Stomach (tissue), 9 donors: Measurements from ENCODE around the gene MYDGF. TPM values are rescaled to one million over a fixed set of nuclear protein-coding genes. Genes with fewer than 3 reads are reported as not detected.

Source experiments
- DNase-seq, 2 donors: peaks; one replicate each; pipeline versions ENCODE4 v3.0.0 to v3.0.0-alpha.2; 2013 to 2019
- H3K27ac ChIP-seq, 5 donors: fragments of 200-600 bp in 4 of 5; sonication (generic) in 4 of 5; one replicate each; pipeline ENCODE4 v1.5.1; 2013 to 2019; ENCODE audit warnings: mild to moderate bottlenecking in 1 of 5, moderate library complexity in 1 of 5
- H3K27me3 ChIP-seq, 3 donors: fragments of 200-600 bp; sonication (generic); one replicate each; pipeline ENCODE4 v1.5.1; 2017 to 2019; ENCODE audit warnings: mixed run types in 1 of 3
- H3K36me3 ChIP-seq, 4 donors: fragments of 200-600 bp; sonication (generic); 1 replicate in 3 of 4; 2 replicates in 1 of 4; pipeline ENCODE4 v1.5.1; 2016 to 2019
- H3K4me1 ChIP-seq, 4 donors: fragments of 200-600 bp; sonication (generic); one replicate each; pipeline ENCODE4 v1.5.1; 2016 to 2019
- H3K4me3 ChIP-seq, 4 donors: fragments of 200-600 bp; sonication (generic) in 3 of 4; one replicate each; pipeline ENCODE4 v1.5.1; 2016 to 2019; ENCODE audit warnings: mild to moderate bottlenecking in 1 of 4
- H3K9me3 ChIP-seq, 4 donors: fragments of 200-600 bp; sonication (generic); one replicate each; pipeline ENCODE4 v1.5.1; 2016 to 2019
- EP300 ChIP-seq: sonication (generic); formaldehyde crosslinking; IDR thresholded peaks from one replicate; pipeline ENCODE4 v1.6.1; 2017; ENCODE audit warnings: antibody characterized with exemption
- POLR2A ChIP-seq, 4 donors: fragments of 450-650 bp; IDR thresholded peaks; one replicate each; pipeline ENCODE4 v1.6.1; 2016; ENCODE audit warnings: antibody characterized with exemption in 4 of 4, control low read depth in 2 of 4, mild to moderate bottlenecking in 1 of 4, moderate library complexity in 1 of 4
- POLR2AphosphoS5 ChIP-seq, 3 donors: sonication (generic); formaldehyde crosslinking; IDR thresholded peaks; one replicate each; pipeline ENCODE4 v1.6.1; 2016; ENCODE audit warnings: antibody characterized with exemption in 3 of 3
- WGBS, 5 donors: extraction: QIAGEN DNeasy Blood & Tissue Kit in 3 of 5; methylation state at CpG; one replicate each; pipeline versions ENCODE4 v1.1.5 to v1.1.7; 2013 to 2018; 5-methylcytosine and 5-hydroxymethylcytosine counted together
- intact Hi-C: fragments of 100-400 bp; cut with DNase I; formaldehyde crosslinking; loops from one replicate; pipeline ENCODE4 v1.15.1; 2023; ENCODE audit warnings: low total_unique reads
- polyA plus RNA-seq, 3 donors: library from polyadenylated mRNA; stranded (reverse); fragments of 200-250 nt; gene quantifications; one replicate each; pipeline ENCODE4 v1.2.3, GENCODE V29; 2013
- total RNA-seq, 5 donors: library from RNA; depleted of rRNA; stranded (reverse); fragments of >200 nt; gene quantifications; one replicate each; pipeline versions ENCODE4 v1.1.0 to v1.2.3, GENCODE V29; 2014 to 2016
- TF ChIP-seq, protein P1 (sequence below), 7 experiments: fragments of 450-650 bp in 4 of 7; fragments of 200-600 bp in 3 of 7; sonication (generic) in 3 of 7; IDR thresholded peaks; one replicate each; pipeline ENCODE4 v1.5.1; 2016 to 2019; ENCODE audit warnings: antibody characterized with exemption in 7 of 7, control low read depth in 2 of 7, mild to moderate bottlenecking in 1 of 7
- donor health status: healthy with polysubstance abuse.
- donor health status: Bipolar disorder and iron deficiency.
- donor health status: healthy.

Gene MYDGF
- total and polyA plus RNA-seq, 8 donors = 41.4 to 86.6 (median 72.3) TPM

- Histone ChIP-seq H3K27me3 (no peaks in the 10 kb centered on the region), H3K4me3 (no peak overlapping the region), H3K4me1 (peaks cover 0 to 16% (median 4%) of the 10 kb centered on the region in 4 donors), H3K9me3 (peaks cover 0 to 12% (median 10%) of the 10 kb centered on the region in 4 donors), H3K36me3 (peaks cover 69 to 97% (median 95%) of the 10 kb centered on the region in 4 donors), H3K27ac (peak overlapping the region in 1 of 5 donors; percentile 13)
- 82 to 91% (median 87%) methylated on average over 12 to 15 of the region's 15 CpGs for WGBS, 5 donors
- intact Hi-C loops = no loop called here
- TF ChIP-seq, protein P1, sequence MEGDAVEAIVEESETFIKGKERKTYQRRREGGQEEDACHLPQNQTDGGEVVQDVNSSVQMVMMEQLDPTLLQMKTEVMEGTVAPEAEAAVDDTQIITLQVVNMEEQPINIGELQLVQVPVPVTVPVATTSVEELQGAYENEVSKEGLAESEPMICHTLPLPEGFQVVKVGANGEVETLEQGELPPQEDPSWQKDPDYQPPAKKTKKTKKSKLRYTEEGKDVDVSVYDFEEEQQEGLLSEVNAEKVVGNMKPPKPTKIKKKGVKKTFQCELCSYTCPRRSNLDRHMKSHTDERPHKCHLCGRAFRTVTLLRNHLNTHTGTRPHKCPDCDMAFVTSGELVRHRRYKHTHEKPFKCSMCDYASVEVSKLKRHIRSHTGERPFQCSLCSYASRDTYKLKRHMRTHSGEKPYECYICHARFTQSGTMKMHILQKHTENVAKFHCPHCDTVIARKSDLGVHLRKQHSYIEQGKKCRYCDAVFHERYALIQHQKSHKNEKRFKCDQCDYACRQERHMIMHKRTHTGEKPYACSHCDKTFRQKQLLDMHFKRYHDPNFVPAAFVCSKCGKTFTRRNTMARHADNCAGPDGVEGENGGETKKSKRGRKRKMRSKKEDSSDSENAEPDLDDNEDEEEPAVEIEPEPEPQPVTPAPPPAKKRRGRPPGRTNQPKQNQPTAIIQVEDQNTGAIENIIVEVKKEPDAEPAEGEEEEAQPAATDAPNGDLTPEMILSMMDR (IDR thresholded peaks at IDR 0.05) = peak in 1 of 7 experiments; percentile 17
- TF ChIP-seq EP300 = no peak
- peak in 1 of 2 donors; percentile 45 for DNase-seq
Observed at GRCh38 chr19:4660181-4660791, 9.9 kb downstream of the MYDGF start.

- TF ChIP-seq POLR2A (IDR thresholded peaks at IDR 0.05) (no peak), POLR2AphosphoS5 (IDR thresholded peaks at IDR 0.05) (no peak), EP300 (no peak)
- TF ChIP-seq, protein P1 (IDR thresholded peaks at IDR 0.05) = no peak
- Histone ChIP-seq H3K4me3 (no peak overlapping the region), H3K9me3 (peaks cover 0 to 12% (median 10%) of the 10 kb centered on the region in 4 donors), H3K27ac (no peak overlapping the region), H3K36me3 (peaks cover 58 to 94% (median 91%) of the 10 kb centered on the region in 4 donors), H3K27me3 (no peaks in the 10 kb centered on the region), H3K4me1 (no peaks in the 10 kb centered on the region)
- DNase-seq = no peak
- intact Hi-C loops = no loop called here
- WGBS, 5 donors = 85 to 100% (median 94%) methylated on average over 7 to 8 of the region's 8 CpGs
Observed at GRCh38 chr19:4657835-4658234, 12.3 kb downstream of the MYDGF start.

DNA sequence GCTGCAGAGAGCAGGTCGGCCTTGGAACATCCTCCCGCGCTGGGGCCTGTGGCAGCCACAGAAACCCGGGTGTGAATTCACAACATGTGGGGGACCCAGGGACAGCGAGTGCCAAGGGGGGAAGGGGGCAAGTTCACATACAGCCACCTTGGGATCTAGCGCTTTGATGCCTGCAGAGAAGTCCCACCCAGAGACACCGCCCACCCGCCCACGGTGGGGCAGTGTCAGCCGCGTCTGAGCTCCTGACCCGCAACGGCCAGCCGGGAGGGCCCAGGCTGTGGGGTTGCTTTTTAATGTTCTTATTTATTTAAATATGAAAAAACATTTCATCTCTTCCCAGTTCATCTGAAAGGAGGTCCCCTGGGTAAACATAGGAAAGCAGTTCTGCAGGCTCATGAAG lies 12.9 kb downstream of the MYDGF start:
- Histone ChIP-seq H3K9me3 (peaks cover 0 to 12% (median 10%) of the 10 kb centered on the region in 4 donors), H3K27ac (no peak overlapping the region), H3K36me3 (peaks cover 53 to 94% (median 91%) of the 10 kb centered on the region in 4 donors), H3K4me1 (no peaks in the 10 kb centered on the region), H3K4me3 (no peak overlapping the region), H3K27me3 (no peaks in the 10 kb centered on the region)
- DNase-seq = no peak
- WGBS, 5 donors = 71 to 82% (median 74%) methylated on average over 14 of the region's 14 CpGs
- intact Hi-C loops = no loop called here
- TF ChIP-seq, protein P1 (IDR thresholded peaks at IDR 0.05) = no peak
- TF ChIP-seq POLR2A (IDR thresholded peaks at IDR 0.05) = no peak
- TF ChIP-seq EP300 = no peak
- no peak for TF ChIP-seq POLR2AphosphoS5 (IDR thresholded peaks at IDR 0.05)

- no peak for TF ChIP-seq EP300
- TF ChIP-seq, protein P1 (IDR thresholded peaks at IDR 0.05) = no peak
- TF ChIP-seq POLR2A (IDR thresholded peaks at IDR 0.05) = no peak
- TF ChIP-seq POLR2AphosphoS5 (IDR thresholded peaks at IDR 0.05) = no peak
- 71 to 86% (median 79%) methylated on average over 6 to 8 of the region's 8 CpGs for WGBS, 5 donors
- peaks cover 46 to 93% (median 88%) of the 10 kb centered on the region in 4 donors for H3K36me3 ChIP-seq
- no peak for DNase-seq
- H3K4me1 ChIP-seq = no peaks in the 10 kb centered on the region
- H3K4me3 ChIP-seq = no peak overlapping the region
- H3K27me3 ChIP-seq = no peaks in the 10 kb centered on the region
- H3K9me3 ChIP-seq = peaks cover 0 to 12% (median 10%) of the 10 kb centered on the region in 4 donors
- intact Hi-C loops = no loop called here
- H3K27ac ChIP-seq = no peak overlapping the region
Observed at GRCh38 chr19:4656102-4656501, 14.0 kb downstream of the MYDGF start.
